Measurements from ENCODE around the gene NFATC1. TPM values are rescaled to one million over a fixed set of nuclear protein-coding genes. Genes with fewer than 3 reads are reported as not detected.

NFATC1 gene
- polyA plus RNA-seq, 1 donor from 2014 or later, result 0.37 TPM

GRCh38 chr18:79411614-79412526 lies 16.1 kb downstream of the NFATC1 start:
- H3K4me3 ChIP-seq (ENCODE audit: low read length), result no peak overlapping the region
- TF ChIP-seq CTCF (IDR thresholded peaks at IDR 0.05; ENCODE audit: poor library complexity, severe bottlenecking), result no peak
- no peak for TF ChIP-seq EZH2 (IDR thresholded peaks at IDR 0.05; ENCODE audit: borderline replicate concordance, insufficient read depth, low read length, poor library complexity, severe bottlenecking)
- TF ChIP-seq TAF1 (IDR thresholded peaks at IDR 0.05; ENCODE audit: low read depth), result no peak
- H3K9ac ChIP-seq (ENCODE audit: low read length), result no peak overlapping the region
- H3K4me2 ChIP-seq (ENCODE audit: low read length), result no peak overlapping the region
- H3K27ac ChIP-seq (ENCODE audit: low read length), result no peak overlapping the region
- no peaks in the 10 kb centered on the region for H3K9me3 ChIP-seq (ENCODE audit: low read length)
- H3K9me2 ChIP-seq (ENCODE audit: insufficient read depth, low read length), result no peaks in the 10 kb centered on the region
- no peaks in the 10 kb centered on the region for H3K36me3 ChIP-seq (ENCODE audit: insufficient read depth, low read length)
- H3K27me3 ChIP-seq (ENCODE audit: insufficient read depth, low read depth, low read length), result no peaks in the 10 kb centered on the region
- no peaks in the 10 kb centered on the region for H4K20me1 ChIP-seq (ENCODE audit: insufficient read depth)
- H2AFZ ChIP-seq (ENCODE audit: low read depth, low read length), result no peak overlapping the region
- H3F3A ChIP-seq (ENCODE audit: insufficient read depth, low read length, poor library complexity, severe bottlenecking), result no peaks in the 10 kb centered on the region
- H3K79me2 ChIP-seq (replicated peaks; ENCODE audit: insufficient read depth, low read length), result no peaks in the 10 kb centered on the region

GRCh38 chr18:79413025-79413424 lies 17.3 kb downstream of the NFATC1 start:
- H3K4me2 ChIP-seq (ENCODE audit: low read length), result no peak overlapping the region
- H3K27me3 ChIP-seq (ENCODE audit: insufficient read depth, low read depth, low read length), result no peaks in the 10 kb centered on the region
- TF ChIP-seq SMC3 (conservative IDR thresholded peaks at IDR 0.05; ENCODE audit: poor library complexity) (no peak), REST (IDR thresholded peaks at IDR 0.05; ENCODE audit: borderline replicate concordance) (no peak), CTCF (IDR thresholded peaks at IDR 0.05; ENCODE audit: poor library complexity, severe bottlenecking) (no peak), RAD21 (conservative IDR thresholded peaks at IDR 0.05) (no peak), TAF1 (IDR thresholded peaks at IDR 0.05; ENCODE audit: low read depth) (no peak), EZH2 (IDR thresholded peaks at IDR 0.05; ENCODE audit: borderline replicate concordance, insufficient read depth, low read length, poor library complexity, severe bottlenecking) (no peak), MXI1 (conservative IDR thresholded peaks at IDR 0.05; ENCODE audit: poor library complexity, severe bottlenecking) (no peak), EP300 (conservative IDR thresholded peaks at IDR 0.05; ENCODE audit: poor library complexity, severe bottlenecking) (no peak)
- no peak overlapping the region for H3K4me3 ChIP-seq (ENCODE audit: low read length)
- no peaks in the 10 kb centered on the region for H3K36me3 ChIP-seq (ENCODE audit: insufficient read depth, low read length)
- no peak overlapping the region for H3K27ac ChIP-seq (ENCODE audit: low read length)
- no peaks in the 10 kb centered on the region for H3F3A ChIP-seq (ENCODE audit: insufficient read depth, low read length, poor library complexity, severe bottlenecking)
- no peaks in the 10 kb centered on the region for H3K9me2 ChIP-seq (ENCODE audit: insufficient read depth, low read length)
- H3K9ac ChIP-seq (ENCODE audit: low read length), result no peak overlapping the region
- no peaks in the 10 kb centered on the region for H4K20me1 ChIP-seq (ENCODE audit: insufficient read depth)
- H3K9me3 ChIP-seq (ENCODE audit: low read length), result no peaks in the 10 kb centered on the region
- H2AFZ ChIP-seq (ENCODE audit: low read depth, low read length), result no peak overlapping the region
- no peaks in the 10 kb centered on the region for H3K79me2 ChIP-seq (replicated peaks; ENCODE audit: insufficient read depth, low read length)
